ENCODE data around the gene CD99L2.

DNA sequence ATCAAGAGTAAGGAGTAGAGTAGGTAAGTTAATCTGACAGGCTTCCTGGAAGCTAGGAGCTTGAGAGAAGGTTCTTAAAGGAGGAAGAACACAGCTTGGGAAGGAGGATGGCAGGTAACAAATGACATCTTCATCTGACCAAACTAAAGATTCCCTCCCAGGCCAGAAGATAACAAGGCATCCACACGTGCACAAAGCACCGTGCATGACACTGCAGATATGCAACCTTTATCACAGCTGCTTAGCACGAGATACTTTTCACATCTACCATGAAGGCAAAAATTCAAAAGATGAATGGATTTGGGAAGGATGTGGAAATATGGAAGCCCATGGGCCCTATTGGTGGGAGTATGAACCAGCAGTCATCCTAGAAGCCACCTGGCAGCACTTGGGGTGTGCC lies 34.3 kb downstream of the CD99L2 start:
- TF ChIP-seq CTCF (IDR thresholded peaks at IDR 0.05) (no peak), POLR2A (IDR thresholded peaks at IDR 0.05) (no peak)
